ENCODE results near the gene PDE6B. TPM values are rescaled to one million over a fixed set of nuclear protein-coding genes. Genes with fewer than 3 reads are reported as not detected.

PDE6B gene
- polyA plus RNA-seq, 1 donor (not counting 4 experiments of a cell fraction or from before 2014, with no cell fraction given), result not detected

DNA sequence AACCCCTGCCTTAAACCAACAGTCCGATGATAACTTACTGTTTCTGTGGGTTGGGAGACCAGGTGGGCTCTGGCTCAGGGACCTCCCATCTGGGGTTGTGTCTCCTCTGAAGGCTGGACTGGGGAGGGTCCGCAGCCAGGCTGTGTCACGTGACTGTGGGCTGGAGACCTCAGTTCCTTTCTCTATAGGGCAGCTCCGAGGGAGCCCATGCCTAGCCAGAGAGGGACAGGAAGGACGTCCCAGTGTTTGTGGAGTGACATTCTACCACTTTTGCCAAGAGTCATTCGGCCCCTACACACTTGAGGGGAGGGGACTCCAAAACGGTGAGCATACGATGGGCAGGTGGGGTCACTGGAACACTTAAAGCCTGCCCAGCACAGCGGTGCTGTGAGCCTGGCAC lies 84.7 kb downstream of the PDE6B start:
- H3K79me2 ChIP-seq (ENCODE audit: control insufficient read depth, insufficient read depth, low read length), result peaks cover 78% of the 10 kb centered on the region
- H3K4me1 ChIP-seq (ENCODE audit: control insufficient read depth, extremely low read depth, insufficient read depth, low read length), result peaks cover 12% of the 10 kb centered on the region
- DNase-seq (ENCODE audit: low read depth, low spot score) (no peak), FAIRE-seq (no peak)
- peaks cover 4% of the 10 kb centered on the region for H4K20me1 ChIP-seq (ENCODE audit: control insufficient read depth, extremely low read depth, insufficient read depth, low read length)
- no peaks in the 10 kb centered on the region for H3K27me3 ChIP-seq (ENCODE audit: control insufficient read depth, extremely low read depth, insufficient read depth, low read length)
- H3K36me3 ChIP-seq (ENCODE audit: control insufficient read depth in 2 of 2, extremely low read depth in 1 of 2, insufficient read depth in 2 of 2, low read length in 2 of 2), result peaks cover 5 to 12% of the 10 kb centered on the region in 2 experiments
- dilution Hi-C loops (cut with MboI; ENCODE audit: extremely low pct_ligation_motif_present, low sequenced_read_pairs), result no loop called here
- TF ChIP-seq, protein P1, sequence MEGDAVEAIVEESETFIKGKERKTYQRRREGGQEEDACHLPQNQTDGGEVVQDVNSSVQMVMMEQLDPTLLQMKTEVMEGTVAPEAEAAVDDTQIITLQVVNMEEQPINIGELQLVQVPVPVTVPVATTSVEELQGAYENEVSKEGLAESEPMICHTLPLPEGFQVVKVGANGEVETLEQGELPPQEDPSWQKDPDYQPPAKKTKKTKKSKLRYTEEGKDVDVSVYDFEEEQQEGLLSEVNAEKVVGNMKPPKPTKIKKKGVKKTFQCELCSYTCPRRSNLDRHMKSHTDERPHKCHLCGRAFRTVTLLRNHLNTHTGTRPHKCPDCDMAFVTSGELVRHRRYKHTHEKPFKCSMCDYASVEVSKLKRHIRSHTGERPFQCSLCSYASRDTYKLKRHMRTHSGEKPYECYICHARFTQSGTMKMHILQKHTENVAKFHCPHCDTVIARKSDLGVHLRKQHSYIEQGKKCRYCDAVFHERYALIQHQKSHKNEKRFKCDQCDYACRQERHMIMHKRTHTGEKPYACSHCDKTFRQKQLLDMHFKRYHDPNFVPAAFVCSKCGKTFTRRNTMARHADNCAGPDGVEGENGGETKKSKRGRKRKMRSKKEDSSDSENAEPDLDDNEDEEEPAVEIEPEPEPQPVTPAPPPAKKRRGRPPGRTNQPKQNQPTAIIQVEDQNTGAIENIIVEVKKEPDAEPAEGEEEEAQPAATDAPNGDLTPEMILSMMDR (optimal IDR thresholded peaks at IDR 0.05 in 1 of 3, IDR thresholded peaks at IDR 0.05 in 1 of 3, conservative IDR thresholded peaks at IDR 0.05 in 1 of 3; ENCODE audit: extremely low read depth in 1 of 3, insufficient read depth in 2 of 3, low read length in 3 of 3), result no peak
- TF ChIP-seq EZH2 (IDR thresholded peaks at IDR 0.05; ENCODE audit: low read length), result no peak
- H3K9ac ChIP-seq (ENCODE audit: control insufficient read depth, extremely low read depth, insufficient read depth, low read length), result no peak overlapping the region
- no peak overlapping the region for H3K27ac ChIP-seq (ENCODE audit: control insufficient read depth, insufficient read depth, low read length)
- H3K9me3 ChIP-seq (ENCODE audit: control insufficient read depth, low read depth, low read length), result no peaks in the 10 kb centered on the region
- no peak overlapping the region for H3K4me2 ChIP-seq (ENCODE audit: control insufficient read depth, extremely low read depth, insufficient read depth, low read depth, low read length)
- no peak overlapping the region for H3K4me3 ChIP-seq (ENCODE audit: control insufficient read depth in 2 of 3, extremely low read depth in 1 of 3, insufficient read depth in 2 of 3, low read depth in 1 of 3, low read length in 3 of 3)
- no peak overlapping the region for H2AFZ ChIP-seq (ENCODE audit: control insufficient read depth, low read length)
- H3K9me1 ChIP-seq (ENCODE audit: control insufficient read depth, extremely low read depth, insufficient read depth, low read length), result peaks cover 4% of the 10 kb centered on the region

- H3K4me2 ChIP-seq (ENCODE audit: control insufficient read depth, extremely low read depth, insufficient read depth, low read depth, low read length), result no peak overlapping the region
- no peak for FAIRE-seq
- no peak for DNase-seq (ENCODE audit: low read depth, low spot score)
- no peak overlapping the region for H2AFZ ChIP-seq (ENCODE audit: control insufficient read depth, low read length)
- peaks cover 4% of the 10 kb centered on the region for H4K20me1 ChIP-seq (ENCODE audit: control insufficient read depth, extremely low read depth, insufficient read depth, low read length)
- peaks cover 4% of the 10 kb centered on the region for H3K9me1 ChIP-seq (ENCODE audit: control insufficient read depth, extremely low read depth, insufficient read depth, low read length)
- no peaks in the 10 kb centered on the region for H3K9me3 ChIP-seq (ENCODE audit: control insufficient read depth, low read depth, low read length)
- TF ChIP-seq, protein P1 (optimal IDR thresholded peaks at IDR 0.05 in 1 of 3, IDR thresholded peaks at IDR 0.05 in 1 of 3, conservative IDR thresholded peaks at IDR 0.05 in 1 of 3; ENCODE audit: extremely low read depth in 1 of 3, insufficient read depth in 2 of 3, low read length in 3 of 3), result no peak
- TF ChIP-seq EZH2 (IDR thresholded peaks at IDR 0.05; ENCODE audit: low read length), result no peak
- H3K79me2 ChIP-seq (ENCODE audit: control insufficient read depth, insufficient read depth, low read length), result peaks cover 81% of the 10 kb centered on the region
- H3K36me3 ChIP-seq (ENCODE audit: control insufficient read depth in 2 of 2, extremely low read depth in 1 of 2, insufficient read depth in 2 of 2, low read length in 2 of 2), result peaks cover 5 to 12% of the 10 kb centered on the region in 2 experiments
- H3K27ac ChIP-seq (ENCODE audit: control insufficient read depth, insufficient read depth, low read length), result no peak overlapping the region
- dilution Hi-C loops (cut with MboI; ENCODE audit: extremely low pct_ligation_motif_present, low sequenced_read_pairs), result no loop called here
- no peaks in the 10 kb centered on the region for H3K27me3 ChIP-seq (ENCODE audit: control insufficient read depth, extremely low read depth, insufficient read depth, low read length)
- no peak overlapping the region for H3K4me3 ChIP-seq (ENCODE audit: control insufficient read depth in 2 of 3, extremely low read depth in 1 of 3, insufficient read depth in 2 of 3, low read depth in 1 of 3, low read length in 3 of 3)
- H3K9ac ChIP-seq (ENCODE audit: control insufficient read depth, extremely low read depth, insufficient read depth, low read length), result no peak overlapping the region
- H3K4me1 ChIP-seq (ENCODE audit: control insufficient read depth, extremely low read depth, insufficient read depth, low read length), result peaks cover 10% of the 10 kb centered on the region
These were observed 85.5 kb downstream of the PDE6B start for GRCh38 chr4:710916-711315.

All from keratinocyte (primary cell).